GM21526 (cell line): ENCODE results near the gene KCNJ14.
"Not testable (repeated sequence)": the region's sequence is repeated elsewhere in the genome, so short reads cannot be mapped to it uniquely, and the experiment has no call there.

ENCODE experiments used
- ATAC-seq: cut with Tn5 transposase; IDR thresholded peaks from one replicate; pipeline ENCODE4 v1.9.1; 2021; ENCODE audit warnings: moderate library complexity; ENCODE audit not compliant: unreplicated experiment, low FRiP score

The KCNJ14 gene

DNA sequence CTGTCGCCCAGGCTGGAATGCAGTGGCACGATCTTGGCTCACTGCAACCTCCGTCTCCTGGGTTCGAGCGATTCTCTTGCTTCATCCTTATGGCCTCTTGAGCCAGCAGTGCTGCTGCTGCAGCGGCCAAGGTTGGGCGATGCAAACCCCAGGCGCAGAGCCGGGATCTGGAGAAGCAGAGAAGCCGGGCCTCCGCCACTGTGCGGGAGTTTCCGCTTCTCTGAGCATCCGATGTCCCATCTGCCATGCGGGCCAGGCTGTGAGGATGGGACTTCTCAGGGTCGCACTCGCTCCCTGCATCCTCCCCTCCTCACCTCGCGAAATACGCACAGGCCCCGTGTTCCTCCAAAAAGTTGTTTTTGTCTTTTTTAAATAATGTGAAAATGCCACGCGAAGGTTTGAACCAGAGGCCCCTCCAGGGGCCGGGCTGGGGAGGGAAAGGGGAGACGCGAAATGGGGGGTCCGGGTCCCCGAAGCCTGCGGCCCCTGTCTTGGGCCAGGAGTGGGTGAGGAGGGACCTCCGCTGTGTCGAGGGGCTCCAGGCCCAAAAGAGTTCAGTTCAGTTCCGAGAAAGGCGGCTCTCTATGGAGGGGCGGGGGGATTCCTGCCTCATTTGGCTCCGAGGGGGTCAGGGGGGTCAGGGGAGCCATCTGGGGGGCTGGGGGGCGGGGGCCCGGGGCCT is 29.7 kb downstream of the KCNJ14 start:
- ATAC-seq, result no peak

DNA sequence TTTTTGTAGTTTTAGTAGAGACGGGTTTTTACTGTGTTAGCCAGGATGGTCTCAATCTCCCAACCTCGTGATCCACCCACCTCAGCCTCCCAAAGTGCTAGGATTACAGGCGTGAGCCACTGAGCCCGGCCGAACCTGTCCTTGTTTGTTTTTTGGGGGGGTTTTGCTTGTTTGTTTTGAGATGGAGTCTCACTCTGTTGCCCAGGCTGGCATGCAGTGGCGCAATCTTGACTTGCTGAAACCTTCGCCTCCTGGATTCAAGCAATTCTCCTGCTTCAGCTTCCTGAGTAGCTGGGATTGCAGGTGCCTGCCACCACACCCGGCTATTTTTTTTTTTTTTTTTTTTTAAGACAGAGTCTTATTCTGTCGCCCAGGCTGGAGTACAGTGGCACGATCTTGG is 31.3 kb downstream of the KCNJ14 start:
- ATAC-seq, result not testable (repeated sequence)

DNA sequence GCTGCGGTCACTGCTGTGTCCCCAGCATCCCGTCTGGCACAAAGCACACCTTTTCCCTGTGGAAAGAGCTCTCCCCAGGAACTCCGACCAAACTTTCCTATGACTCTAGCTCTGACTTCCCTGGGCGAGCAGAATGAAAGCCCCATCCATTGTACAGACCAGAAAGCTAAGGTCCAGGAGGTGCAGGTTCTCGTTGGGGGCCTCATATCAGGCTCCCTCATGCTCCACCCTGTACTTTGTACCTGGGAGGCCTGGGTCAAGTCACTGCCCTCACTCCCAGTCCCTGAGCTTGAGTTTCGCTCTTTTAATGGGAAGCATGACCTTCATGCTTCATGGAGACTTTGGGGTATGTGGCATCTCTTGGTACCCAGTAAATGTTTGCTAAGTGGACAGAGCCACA is 32.2 kb downstream of the KCNJ14 start:
- no peak for ATAC-seq

DNA sequence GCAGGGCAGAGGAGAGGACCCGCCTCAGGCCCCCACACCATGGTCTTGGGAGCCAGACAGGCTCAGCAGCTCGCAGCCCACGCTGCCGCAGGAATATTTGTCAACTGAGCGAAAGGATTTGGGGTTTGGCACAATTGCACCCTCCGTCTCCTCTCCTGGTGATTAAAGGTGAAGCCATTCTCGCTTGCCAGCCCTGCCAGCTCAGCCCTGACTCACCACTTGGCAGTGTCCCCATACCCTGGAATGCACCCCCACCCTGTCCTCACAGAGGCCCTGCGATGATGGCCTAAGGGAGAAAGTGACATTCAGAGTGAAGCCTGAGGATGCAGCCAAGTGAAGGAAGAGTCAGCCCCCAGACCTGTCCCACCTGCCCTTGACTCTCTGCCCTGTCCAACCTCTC is 32.6 kb downstream of the KCNJ14 start:
- no peak for ATAC-seq

DNA sequence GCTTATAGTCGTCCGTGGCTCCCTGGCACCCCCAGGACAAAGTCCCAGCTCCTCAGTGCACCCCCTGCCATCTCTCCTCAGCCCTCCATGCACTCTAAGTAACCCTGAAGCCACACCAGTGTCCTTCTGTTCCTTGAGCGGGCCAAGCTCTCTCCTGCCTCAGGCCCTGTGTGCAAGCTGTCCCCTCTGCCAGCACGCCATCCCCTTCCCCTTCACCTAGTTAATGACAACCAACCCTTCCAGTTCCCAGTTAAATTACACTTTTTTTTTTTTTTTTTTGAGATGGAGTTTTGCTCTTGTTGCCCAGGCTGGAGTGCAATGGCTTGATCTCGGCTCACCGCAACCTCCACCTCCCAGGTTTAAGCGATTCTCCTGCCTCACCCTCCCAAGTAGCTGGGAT is 33.1 kb downstream of the KCNJ14 start:
- ATAC-seq, result not testable (repeated sequence)

DNA sequence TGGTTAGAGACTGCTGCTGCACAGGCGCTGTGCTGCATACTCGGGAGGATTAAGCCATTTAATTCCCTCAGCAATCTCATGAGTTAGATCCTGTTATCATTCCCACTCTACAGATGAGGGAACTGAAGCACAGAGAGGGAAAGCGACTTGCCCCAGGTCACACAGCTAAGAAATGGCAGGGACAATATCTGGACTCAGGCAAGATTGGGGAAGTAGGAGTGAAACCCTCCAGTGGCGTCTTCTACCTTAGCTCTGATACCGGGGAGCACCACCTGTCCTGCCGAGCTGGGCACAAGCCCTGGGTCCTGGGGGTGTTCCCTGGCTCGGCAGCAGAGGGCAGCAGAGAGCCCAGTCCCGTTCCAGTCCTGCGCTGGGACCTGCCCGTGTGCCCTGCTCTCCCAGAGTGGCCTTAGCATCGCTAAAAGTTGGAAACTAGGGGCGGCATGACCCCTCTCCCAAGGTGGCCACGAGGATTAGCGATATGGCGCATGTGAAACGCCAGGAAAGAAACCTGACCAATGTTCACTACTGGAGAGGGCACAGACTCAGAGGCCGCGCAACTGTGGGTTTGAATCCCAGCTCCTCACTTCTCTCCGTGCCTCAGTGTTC is 34.3 kb downstream of the KCNJ14 start:
- ATAC-seq, result peak; percentile 32

DNA sequence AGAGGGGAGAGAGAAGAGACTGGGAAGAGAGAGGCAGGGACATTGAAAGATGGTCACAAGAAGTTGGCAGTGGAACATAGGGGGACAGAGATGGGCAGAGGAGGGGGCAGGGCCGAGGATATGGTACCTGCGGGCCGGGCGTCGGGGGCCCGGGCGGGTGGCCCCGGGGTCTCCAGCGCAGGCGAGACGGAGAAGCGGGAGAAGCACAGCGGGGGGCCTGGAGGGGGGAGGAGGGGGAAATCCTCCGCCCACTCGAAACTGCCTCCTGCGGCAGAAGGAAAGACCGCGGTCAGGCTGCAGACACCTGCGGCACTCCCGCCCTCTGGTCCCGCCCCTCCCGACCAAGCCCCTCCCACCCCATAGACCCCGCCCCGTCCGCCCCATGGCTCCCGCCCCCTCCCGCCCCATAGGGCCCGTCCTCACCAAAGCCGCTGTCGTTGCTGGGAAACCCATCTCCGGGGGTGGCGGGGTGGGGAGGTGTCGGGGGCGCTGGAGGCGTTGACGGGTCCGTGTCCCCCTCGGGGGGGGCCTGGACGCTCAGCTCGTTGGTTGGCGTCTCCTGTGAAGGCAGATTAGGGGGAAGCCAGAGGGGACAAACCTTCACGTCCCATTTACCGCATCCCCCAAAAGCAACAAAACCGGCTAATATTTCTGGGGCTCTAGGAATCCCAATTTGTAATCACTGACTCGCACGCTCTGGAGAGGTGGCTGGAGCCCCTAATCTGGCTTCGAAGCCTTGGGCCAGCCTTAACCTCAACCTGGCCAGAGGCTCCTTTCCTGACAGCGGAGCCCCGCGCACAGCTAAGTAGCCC is 35.8 kb downstream of the KCNJ14 start:
- ATAC-seq, result no peak

DNA sequence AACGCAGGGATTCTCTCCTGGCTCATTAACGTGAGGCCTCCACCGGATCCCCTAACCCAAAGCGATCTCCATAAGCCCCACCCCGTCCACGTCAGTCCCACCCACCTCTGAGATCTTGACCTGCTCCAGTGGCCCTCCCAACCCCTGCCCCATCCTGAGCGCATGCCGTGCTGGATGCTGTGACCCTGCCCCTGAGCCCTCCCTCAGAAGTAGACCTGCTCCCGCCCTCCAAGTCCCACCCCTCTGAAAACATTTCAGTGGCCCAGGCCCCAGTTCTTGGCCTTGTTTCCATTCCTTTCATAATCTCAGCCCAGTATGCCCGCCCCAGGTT is 36.4 kb downstream of the KCNJ14 start:
- ATAC-seq, result no peak

DNA sequence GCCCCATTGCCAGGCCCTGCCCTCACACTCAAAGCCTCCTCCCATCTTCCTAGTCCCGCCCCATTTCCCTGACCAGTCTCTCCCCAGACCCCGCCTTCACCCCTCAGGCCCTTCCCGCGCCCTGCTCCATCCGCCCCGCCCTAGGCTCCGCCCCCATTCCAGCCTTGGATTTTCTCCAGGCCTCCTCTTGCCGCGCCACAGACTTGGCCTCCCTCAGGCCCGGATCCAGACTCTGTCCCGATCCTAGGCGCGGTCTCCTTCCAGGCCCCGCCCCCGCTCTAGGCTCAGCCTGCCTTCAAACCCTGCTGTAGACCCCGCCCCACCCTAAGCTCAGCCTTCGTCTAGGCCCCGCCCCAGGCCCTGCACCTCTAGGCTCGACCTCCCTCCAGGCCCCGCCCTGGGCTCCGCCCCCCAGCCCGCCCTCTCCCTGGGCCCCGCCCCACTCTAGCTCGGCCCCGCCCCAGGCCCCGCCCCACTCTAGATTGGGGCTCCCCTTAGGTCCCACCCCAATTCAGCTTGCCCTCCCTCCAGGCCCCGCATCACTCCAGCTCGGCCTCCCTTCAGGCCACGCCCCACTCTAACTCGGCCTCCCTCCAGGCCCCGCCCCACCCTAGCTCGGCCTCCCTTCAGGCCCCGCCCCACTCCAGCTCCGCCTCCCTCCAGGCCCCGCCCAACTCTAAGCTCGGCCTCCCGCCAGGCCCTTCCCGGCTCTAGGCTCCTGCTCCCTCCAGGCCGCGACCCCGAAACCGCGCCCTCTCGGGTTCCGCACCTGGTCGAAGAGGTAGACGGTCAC is 37.7 kb downstream of the KCNJ14 start:
- peak; percentile 53 for ATAC-seq

DNA sequence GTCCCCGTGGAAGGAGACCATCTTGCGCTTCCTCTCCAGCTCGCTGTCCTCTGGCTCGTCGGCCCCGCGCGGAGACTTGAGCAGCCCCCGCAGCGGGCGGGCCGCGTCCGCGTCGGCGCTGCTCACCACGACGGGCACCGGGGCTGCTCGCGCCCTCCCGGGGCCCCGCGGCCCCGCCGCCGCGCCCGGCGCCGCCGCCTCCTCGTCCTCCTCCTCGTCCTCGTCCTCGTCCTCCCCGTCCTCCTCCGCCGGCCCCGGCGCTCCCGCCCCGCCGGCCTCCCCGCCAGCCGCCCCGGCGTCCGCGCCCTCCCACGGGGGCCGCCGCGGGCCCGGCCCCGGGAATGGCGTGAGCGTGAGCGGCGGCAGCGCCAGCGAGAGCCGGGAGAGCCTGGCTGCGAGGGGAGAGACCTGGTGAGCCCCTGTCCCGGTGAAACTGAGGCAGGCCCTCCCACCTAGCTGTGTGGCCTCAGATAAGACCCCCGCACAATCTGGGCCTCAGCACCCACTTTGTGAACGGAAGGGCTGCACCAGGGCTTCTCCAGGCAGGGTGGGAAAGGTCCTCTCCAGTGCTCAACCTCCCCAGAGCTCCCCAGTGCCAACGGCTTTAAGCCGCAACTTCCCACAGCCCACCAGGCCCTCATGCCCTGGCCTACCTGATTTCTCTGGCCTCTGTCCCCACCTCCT is 38.5 kb downstream of the KCNJ14 start:
- ATAC-seq, result no peak

DNA sequence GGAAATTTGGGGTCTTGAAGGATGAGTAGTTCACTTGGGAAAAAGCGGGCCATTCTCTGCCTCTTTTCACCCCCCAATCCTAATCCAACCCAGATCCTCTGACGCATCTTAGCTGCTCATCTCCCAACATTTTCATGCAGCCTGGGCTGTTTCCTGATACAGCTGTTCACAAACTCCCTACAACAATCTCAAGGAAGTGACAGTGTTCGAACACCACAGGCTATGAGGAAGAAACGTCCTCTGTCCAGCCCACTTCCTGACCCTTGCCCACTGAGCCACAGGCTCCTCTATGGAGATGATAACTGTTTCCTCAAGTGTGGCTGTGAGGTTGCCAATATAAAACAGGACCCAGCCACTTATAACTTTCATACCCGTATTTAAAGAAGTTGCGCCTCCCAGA is 40.0 kb downstream of the KCNJ14 start:
- ATAC-seq, result no peak

DNA sequence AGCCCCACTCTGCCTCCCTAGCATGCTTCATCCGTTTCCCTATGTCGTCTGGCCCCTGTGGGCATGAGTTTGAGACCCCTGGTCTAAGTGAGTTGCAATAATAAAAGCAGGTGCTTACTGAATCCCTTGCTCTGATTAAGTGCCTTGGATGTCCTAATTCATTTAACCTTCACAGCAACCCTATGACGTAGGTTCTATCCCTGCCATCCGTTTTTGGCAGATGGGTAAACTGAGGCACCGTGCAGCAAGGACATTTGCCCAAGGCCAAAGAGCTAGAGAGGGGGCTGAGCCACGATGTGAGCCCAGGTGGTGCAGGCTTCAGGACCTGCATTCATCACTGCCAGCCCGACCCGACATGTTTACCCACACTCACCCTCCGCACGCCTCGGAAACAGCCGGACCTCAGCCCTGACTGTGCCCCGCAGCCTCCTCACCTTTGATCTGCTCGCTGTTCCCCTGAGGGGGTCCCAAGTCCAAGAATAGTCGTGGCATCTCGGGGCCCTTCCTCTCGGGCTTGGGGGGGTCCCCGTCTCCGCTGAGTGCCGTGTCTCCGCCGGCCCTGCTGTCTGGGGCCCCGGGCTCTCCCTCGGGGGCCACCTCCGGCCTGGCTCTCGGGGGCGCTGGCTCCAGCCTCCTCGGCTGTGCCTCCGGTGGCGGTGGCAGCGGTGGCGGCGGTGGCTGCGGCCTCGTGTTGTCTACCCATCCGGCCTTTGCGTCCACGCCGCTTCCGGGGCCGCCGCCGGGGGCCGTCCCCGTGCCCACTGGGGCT is 41.8 kb downstream of the KCNJ14 start:
- ATAC-seq, result no peak

DNA sequence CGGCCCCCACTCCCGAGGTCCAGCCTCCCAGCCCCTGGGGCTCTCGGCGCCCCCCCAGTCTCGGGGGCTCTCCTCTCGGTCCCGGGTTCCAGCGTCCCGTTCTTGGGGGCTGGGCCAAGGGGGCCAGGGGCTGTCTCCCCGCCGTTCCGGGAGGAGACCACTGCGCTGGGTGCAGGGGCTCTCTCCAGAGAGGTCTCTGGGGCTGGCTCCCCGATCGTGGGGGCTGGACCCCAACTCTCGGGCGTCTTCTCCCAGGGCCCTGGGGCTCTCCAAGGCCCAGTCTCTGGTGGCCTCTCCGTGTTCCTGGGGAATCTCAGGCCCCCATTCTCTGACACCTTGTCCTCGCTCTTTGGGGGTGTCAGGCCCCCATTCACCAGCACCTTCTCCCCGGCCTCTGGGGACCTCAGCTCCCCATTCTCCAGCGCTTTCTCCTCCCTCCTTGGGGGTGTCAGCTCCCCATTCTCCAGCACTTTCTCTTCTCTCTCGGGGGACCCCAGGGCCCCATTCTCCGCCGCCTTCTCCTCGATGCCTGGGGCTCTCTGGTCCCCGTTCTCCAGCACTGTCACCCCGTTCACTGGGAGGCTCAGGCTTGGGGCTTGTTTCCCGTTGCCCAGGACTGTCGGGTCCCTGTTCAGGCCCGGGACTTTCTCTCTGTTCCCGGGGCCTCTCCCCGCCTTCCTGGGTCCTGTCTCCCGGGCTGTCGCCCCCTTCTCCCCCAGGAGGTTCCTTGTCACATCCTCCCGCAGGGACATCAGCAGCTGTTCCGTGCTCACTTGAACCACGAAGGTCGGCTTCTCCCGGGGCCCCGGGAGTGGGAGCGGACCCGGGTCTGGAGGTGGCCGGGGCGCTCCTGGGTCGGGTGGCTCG is 42.6 kb downstream of the KCNJ14 start:
- ATAC-seq, result no peak

DNA sequence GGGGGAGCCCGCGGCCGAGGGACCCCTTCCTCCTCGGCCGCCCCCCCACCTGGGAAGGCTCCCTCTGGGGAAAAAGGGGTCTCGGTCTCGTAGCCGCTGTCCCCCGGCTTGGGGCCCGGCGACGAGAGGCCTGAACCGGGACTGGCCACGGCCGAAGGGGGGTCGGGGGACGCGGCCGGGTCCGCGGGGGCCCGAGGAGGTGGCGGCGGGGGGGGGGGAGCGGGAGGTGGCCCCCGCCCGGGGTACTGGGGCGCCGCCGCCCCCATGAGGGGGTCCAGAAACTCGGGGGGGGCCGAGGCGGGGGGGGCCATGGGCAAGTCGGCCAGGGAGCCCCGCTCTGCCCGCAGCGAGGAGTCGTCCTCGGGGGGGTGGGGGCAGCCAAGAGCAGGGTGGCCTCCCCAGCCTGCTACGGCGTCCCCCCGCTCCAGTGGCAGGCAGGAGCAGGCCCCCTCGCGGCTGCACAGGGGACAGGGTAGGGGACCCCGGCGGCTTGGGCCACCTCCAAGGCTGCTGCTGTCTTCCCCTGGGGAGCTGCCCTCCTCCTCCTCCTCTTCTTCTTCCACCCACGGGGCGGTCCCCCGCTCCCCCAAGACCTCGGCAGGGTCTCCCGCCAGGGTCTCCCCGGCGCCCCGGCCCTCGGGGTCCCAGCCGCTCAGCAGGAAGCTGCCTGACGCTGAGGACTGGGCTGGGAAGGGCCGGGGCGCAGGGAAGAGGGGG is 43.4 kb downstream of the KCNJ14 start:
- no peak for ATAC-seq

DNA sequence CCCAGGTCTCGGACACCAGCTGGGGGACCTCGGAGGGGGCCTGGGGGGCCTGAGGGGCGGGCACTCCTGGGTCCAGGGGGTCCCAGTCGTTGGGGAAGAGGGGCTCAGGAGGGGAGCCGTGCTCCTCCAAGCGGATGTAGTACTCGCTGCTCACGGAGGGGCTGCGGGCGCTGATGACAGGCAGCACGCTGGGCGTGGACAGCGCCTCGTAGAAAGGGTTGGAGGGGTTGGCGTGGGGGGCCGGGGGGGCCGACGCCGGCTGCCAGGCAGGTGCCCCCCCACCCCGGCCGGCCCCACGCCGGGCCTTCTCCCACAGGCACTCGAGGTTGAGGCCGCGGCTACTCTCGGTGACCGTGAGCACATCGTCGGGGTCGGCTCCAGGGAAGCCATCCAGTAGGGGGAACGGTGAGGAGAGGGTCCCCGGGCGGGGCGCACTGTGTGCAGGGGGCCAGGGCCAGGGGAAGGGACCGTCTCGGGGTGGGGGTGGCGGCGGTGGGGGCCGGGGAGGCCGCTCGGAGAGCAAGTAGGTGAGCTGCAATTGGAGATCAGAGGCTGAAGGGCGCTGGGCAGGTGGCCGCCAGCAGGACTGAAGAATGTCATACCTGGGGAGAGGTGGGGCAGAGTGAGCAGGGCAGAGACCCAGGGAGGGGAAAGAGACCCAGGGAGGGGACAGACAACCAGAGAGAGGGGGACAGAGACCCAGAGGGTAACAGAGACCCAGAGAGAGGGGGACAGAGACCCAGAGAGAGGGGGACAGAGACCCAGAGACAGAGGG is 44.1 kb downstream of the KCNJ14 start:
- no peak for ATAC-seq

DNA sequence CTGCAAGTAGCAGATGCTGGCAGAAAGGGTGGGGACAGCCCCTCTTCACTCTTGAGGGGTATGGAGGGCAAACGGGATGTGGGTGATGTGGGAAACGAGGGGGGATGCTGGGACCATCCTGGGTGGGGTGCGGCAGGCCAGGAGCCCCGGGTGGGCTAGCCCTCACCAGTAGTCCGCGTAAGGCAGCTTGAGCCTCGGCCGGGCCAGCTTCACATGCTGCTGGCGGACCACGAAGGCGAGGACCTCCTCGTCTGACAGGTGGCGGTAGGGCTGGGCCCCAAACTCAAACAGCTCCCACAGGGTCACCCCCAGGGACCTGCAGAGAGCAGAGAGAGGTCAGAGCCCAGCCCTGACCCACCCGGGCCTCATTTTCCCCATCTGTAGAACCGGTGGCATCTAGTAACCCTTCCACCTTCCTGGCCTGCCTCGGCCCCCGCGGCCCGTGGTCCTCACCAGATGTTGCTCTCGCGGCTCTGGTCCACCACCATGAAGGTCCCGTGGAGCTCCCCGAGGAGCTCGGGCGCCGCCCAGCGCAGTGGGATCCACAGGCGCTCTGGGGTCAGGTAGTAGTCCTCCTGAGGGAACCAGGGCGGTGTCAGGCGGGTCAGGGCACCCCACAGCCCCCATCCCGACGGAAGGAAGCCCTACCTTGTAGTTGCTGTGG is 45.6 kb downstream of the KCNJ14 start:
- no peak for ATAC-seq
